GM21367 (cell line): Measurements from ENCODE around the gene LDLRAD3.

Source experiments
- ATAC-seq: cut with Tn5 transposase; IDR thresholded peaks from one replicate; pipeline ENCODE4 v1.9.1; 2021; ENCODE audit not compliant: unreplicated experiment

LDLRAD3 gene

DNA sequence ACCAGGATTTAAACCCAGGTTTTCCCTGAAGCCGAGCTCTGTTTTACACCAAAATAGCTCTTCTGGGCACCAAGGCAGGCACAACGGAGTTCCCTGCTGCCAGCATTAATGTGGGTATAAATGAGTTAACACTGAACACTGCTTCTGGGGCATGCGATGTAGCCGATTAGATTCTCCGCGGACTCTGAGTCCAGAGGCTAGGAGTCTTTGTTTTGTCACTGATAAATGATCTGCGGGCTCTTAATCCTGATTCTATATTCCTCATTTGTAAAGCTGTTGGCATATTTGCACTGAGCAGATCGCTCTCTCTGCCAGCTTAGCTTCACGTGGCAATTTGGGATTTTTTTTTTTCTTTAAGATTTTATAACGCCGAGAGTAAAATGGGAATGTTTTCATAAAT, 16.8 kb upstream of the LDLRAD3 start:
- no peak for ATAC-seq

DNA sequence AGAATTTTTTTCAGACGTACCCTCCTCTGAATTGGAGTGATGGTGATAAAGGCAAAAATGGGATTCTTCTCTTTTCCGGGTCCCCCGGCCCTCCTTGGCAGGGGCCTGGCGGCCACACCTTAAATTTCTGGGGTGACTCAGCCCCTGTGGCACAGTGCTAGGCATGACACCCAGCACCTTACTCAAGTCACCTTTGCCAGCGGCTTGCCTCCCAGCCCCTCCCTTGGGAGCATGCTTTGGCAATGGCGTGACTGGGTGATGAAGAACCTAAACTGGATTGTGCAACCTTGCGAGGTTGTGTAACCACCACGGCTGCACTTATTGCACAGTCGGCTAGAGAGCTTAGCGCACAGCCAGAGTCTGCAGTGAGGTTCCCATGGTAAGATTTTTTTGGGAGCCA, 16.2 kb upstream of the LDLRAD3 start:
- ATAC-seq, result no peak

DNA sequence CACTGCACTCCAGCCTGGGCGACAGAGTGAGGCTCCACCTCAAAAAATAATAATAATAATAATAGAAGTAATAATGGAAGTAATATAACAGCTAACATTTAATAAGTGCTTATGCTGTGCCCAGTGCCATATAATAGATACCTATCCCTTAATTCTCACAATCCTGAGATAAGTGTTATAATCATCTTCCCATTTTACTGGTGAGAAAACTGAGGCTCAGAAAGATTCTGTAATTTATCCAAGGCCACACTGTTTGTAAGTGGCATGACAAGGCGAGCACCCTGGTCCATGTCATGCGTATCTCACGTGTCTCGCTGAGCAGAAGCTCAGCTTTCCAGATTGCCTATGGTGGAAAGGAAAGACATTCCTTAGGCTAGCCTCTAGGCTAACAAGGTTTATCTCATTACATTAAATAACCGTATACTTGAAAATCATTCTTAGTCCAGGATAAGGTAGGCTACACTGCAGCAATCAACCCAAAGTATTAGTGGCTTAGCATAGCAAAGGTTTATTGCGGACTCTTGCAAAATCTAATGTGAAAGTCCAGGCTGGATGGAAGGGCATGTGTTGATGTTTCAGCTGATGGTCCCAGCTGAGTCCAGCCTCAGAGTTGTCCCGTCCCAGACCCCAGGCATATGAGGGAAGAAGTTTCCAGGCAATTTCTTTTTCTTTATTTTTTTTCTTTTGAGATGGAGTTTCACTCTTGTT, 15.0 kb upstream of the LDLRAD3 start:
- no peak for ATAC-seq

GRCh38 chr11:35930466-35930865, 13.4 kb upstream of the LDLRAD3 start:
- ATAC-seq, result no peak

GRCh38 chr11:35932121-35932520, 11.7 kb upstream of the LDLRAD3 start:
- ATAC-seq, result no peak

DNA sequence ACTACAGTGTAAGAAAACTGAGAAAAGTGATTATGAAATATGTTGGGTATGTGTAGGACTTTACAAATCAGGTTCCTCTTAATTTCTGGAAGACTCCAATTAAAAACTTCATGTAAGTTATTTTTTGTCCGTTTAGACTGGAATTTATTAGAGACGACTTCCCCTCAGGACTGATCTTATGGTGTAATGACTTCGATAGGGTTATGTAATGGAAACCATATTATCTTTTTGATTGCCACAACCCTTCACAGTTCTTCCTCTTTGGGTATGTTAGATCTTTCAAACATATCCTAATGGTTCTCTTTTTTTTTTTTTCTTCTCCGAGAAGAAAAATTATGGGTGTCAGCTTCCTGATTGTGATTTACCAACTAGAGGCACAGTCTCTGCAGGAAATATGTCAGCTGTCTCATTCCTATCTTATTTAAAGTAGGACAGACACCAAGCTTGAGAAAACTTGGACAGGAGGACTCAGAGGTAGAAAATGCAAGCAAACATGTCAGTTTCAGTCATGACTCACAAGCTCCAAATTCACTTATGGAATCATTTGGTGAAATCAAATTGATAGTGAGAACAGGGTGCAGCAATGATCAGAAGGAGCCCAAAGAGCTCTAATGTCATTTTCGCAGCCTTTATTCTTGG, 11.1 kb upstream of the LDLRAD3 start:
- no peak for ATAC-seq

- ATAC-seq, result no peak
These were observed 10.5 kb upstream of the LDLRAD3 start for GRCh38 chr11:35933320-35933871.

DNA sequence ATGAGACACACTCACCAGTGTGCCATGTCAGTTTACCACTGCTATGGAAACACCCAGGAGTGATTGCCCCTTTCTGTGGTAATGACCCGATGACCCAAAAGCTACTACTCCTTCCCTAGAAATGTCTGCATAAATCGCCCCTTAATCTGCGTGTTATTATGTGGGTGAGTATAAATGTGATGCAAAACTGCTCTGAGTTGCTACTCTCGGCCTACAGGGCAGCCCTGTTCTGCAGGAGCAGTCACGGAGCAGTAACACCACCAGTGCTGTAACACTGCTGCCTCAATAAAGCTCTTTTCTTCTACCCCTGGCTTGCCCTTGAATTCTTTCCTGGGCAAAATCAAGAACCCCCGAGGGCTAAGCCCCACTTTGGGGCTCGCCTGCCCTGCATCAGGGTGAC, 9.6 kb upstream of the LDLRAD3 start:
- ATAC-seq, result no peak

- ATAC-seq, result no peak
These were observed 8.9 kb upstream of the LDLRAD3 start for GRCh38 chr11:35934981-35935380.

GRCh38 chr11:35935390-35935789, 8.5 kb upstream of the LDLRAD3 start:
- ATAC-seq, result no peak

DNA sequence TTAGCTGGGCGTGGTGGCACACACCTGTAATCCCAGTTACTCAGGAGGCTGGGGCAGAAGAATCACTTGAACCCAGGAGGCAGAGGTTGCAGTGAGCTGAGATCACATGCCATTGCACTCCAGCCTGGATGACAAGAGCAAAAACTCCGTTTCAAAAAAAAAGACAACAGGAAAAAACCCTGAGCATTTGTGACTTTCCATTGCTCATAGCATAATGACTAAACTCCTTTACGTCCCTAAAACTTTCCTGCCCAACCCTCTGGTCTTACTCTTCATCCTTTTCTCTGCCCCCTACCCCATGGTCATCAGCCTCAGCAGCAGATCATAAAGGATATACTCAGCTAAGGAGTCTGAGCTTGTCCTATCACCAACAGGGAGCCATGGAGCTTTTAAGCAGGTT, 6.8 kb upstream of the LDLRAD3 start:
- ATAC-seq, result no peak

- no peak for ATAC-seq
These were observed 6.2 kb upstream of the LDLRAD3 start for GRCh38 chr11:35937700-35938099.

GRCh38 chr11:35938231-35938630, 5.6 kb upstream of the LDLRAD3 start:
- no peak for ATAC-seq

GRCh38 chr11:35943309-35943708, 553 bp upstream of the LDLRAD3 start:
- ATAC-seq, result no peak

DNA sequence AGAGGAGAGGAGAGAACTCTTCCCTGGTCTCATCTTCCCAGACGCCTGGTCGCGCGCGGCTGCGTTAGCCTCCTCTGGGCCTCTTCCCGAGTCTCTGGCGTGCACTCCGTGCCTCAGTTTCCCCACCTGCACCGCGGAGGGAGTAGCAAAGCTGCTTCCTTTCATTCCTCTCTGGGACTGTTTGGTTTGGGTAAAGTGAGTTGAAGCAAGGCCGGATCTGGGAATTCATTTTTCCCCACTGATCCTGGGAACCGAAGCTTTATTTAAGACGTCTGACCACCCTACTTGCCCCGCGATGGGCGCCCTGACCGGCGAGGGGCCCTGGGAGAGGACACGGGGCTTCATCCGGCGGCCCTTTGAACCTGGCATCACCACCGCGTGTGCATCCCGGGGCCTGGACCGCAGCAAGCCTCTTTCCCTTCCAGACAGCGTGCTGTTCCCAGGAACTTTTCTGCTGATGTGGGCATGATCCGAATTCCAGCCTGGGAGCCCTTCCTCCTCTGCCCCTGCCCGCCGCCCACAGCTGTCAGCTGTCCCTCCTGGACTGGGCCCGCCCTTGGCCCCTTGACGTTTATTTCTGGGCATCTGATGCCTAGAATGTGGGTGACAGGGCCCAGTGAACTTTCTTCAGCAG, 758 bp downstream of the LDLRAD3 start:
- no peak for ATAC-seq

DNA sequence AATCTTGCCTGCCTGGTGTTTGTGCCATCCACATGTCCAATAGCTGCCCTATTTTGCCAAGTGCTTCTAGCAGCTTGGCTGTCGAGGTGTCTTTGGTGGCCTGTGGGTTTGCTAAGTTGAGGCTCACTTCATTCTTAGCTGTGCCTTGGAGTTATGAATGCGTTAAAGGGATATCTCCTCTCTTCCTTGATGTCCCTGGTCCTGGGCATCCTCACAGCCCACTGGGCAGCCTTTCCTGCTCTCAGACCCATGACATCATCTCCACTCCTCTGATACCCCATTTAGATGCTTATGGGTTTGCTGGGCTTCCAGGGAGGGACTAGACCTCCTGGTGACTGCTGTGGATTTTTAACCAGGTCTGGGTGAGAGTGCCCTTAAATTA, 1.3 kb downstream of the LDLRAD3 start:
- no peak for ATAC-seq

DNA sequence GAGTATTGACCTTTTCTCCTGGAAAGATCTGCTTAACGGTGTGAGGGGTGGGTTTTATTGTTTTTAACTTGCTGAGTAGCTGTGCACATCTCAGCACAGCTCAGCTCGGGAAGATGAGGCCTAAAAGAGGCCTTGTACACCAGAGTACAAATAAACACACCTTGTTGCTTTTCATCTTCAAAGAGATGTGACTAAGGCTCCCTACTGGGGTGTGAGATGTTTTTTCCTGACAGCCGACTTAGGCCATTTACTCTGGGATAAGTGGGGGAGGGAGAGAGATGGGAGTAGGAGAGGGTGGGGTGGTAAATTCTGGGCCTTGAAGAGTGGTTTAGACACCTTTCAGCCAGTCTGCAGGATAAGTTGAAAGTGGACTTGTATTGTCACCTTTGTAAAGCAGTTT, 2.9 kb downstream of the LDLRAD3 start:
- no peak for ATAC-seq

GRCh38 chr11:35947437-35947836, 3.6 kb downstream of the LDLRAD3 start:
- no peak for ATAC-seq

- ATAC-seq, result no peak
These were observed 5.4 kb downstream of the LDLRAD3 start for GRCh38 chr11:35949242-35949641.

GRCh38 chr11:35950082-35950481, 6.2 kb downstream of the LDLRAD3 start:
- ATAC-seq, result no peak

GRCh38 chr11:35951680-35952079, 7.8 kb downstream of the LDLRAD3 start:
- no peak for ATAC-seq

DNA sequence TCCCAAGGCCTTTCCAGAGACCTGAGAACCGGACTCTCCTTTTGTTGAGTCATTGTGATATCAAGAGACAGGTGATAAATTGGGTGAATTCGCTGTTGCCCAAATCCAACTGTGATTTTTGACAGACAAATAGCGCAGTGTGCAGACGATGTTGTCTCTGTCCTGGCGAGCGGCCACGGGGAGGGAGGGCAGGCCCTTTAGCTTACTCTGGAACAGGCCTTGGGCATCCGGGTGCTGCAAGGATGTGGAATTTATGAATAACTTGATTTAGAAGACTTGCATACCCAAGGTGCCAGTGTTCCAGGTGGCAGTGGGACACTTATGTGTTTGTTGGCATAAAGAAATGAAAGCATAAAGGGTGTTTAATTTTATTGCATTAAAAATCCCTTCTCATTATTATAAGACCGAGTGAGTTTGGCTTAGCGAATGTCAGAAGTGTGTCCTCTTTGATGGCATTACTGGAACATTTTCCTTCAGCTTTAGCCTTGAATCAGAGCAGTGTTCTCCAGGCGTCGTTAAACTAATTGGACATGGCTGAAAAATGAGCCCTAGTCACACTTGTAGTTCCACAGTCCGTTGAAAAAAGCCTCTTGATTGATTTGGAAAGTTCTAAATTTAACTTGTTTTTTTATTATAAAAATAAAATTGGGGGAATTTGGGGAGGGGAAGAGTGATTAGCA, 9.4 kb downstream of the LDLRAD3 start:
- ATAC-seq, result no peak
